HL-60 (cell line): ENCODE results near the gene HIF1A.

Experiments used
- DNase-seq, 2 experiments: peaks; one replicate each; pipeline ENCODE4 v3.0.0-alpha.2; 2010 to 2020; ENCODE audit warnings: low read depth in 1 of 2, low spot score in 1 of 2
- H3K27ac ChIP-seq: fragments of 250-450 bp; sonication (Bioruptor Pico); replicated peaks from 2 replicates; pipeline ENCODE4 v1.5.1; 2020; ENCODE audit warnings: mild to moderate bottlenecking, moderate library complexity
- H3K27me3 ChIP-seq: fragments of 250-450 bp; sonication (Bioruptor Pico); 2 replicates; pipeline ENCODE4 v1.5.1; 2021; ENCODE audit warnings: mild to moderate bottlenecking, moderate library complexity; ENCODE audit not compliant: insufficient read depth, poor library complexity, severe bottlenecking
- H3K4me3 ChIP-seq: replicated peaks from 2 replicates; pipeline ENCODE4 v1.5.1; 2011; ENCODE audit warnings: mild to moderate bottlenecking, control low read depth, low read length; ENCODE audit not compliant: insufficient read depth
- CTCF ChIP-seq: IDR thresholded peaks from one replicate; pipeline ENCODE4 v1.5.1; 2011; ENCODE audit warnings: low read length, control low read depth, inconsistent platforms; ENCODE audit not compliant: insufficient read depth
- GABPA ChIP-seq: IDR thresholded peaks from 2 replicates; pipeline ENCODE4 v1.6.1; 2012; ENCODE audit warnings: low read depth
- POLR2AphosphoS5 ChIP-seq: IDR thresholded peaks from 2 replicates; pipeline ENCODE4 v1.6.1; 2012; ENCODE audit warnings: low read depth
- SPI1 ChIP-seq: IDR thresholded peaks from 2 replicates; pipeline ENCODE4 v1.6.1; 2012; ENCODE audit warnings: low read depth, mild to moderate bottlenecking, borderline replicate concordance
- TF ChIP-seq, protein P1 (sequence below): IDR thresholded peaks from 2 replicates; pipeline ENCODE4 v1.6.1; 2012; ENCODE audit warnings: low read depth; ENCODE audit not compliant: insufficient replicate concordance

HIF1A gene

GRCh38 chr14:61690039-61690438 lies 5.3 kb upstream of the HIF1A start:
- DNase-seq, result no peak
- TF ChIP-seq POLR2AphosphoS5 (no peak), CTCF (no peak), SPI1 (no peak), GABPA (no peak)
- TF ChIP-seq, protein P1, sequence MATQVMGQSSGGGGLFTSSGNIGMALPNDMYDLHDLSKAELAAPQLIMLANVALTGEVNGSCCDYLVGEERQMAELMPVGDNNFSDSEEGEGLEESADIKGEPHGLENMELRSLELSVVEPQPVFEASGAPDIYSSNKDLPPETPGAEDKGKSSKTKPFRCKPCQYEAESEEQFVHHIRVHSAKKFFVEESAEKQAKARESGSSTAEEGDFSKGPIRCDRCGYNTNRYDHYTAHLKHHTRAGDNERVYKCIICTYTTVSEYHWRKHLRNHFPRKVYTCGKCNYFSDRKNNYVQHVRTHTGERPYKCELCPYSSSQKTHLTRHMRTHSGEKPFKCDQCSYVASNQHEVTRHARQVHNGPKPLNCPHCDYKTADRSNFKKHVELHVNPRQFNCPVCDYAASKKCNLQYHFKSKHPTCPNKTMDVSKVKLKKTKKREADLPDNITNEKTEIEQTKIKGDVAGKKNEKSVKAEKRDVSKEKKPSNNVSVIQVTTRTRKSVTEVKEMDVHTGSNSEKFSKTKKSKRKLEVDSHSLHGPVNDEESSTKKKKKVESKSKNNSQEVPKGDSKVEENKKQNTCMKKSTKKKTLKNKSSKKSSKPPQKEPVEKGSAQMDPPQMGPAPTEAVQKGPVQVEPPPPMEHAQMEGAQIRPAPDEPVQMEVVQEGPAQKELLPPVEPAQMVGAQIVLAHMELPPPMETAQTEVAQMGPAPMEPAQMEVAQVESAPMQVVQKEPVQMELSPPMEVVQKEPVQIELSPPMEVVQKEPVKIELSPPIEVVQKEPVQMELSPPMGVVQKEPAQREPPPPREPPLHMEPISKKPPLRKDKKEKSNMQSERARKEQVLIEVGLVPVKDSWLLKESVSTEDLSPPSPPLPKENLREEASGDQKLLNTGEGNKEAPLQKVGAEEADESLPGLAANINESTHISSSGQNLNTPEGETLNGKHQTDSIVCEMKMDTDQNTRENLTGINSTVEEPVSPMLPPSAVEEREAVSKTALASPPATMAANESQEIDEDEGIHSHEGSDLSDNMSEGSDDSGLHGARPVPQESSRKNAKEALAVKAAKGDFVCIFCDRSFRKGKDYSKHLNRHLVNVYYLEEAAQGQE, result no peak
- H3K27me3 ChIP-seq, result no peaks in the 10 kb centered on the region
- no peak overlapping the region for H3K27ac ChIP-seq
- H3K4me3 ChIP-seq, result no peak overlapping the region

DNA sequence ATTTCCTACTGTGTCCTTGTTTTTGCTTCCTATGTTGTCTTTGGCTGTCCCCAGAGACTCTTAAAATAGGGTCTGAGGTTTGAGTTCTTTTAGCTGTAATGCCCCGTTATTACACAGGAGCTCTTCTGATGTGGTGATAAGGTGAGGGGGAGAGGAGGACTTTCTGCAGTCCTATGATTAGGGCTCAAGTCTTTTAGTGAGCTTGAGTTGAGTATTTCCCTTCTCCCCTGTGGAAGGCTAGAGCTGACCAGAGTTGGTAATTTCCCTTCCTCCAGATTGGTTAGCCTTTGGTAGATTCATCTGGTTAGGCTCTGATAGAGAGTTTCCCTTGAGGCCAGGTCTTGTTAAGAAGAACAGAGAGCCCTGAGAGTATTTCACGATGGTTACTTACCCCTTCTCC lies 4.3 kb upstream of the HIF1A start:
- Histone ChIP-seq H3K27me3 (no peaks in the 10 kb centered on the region), H3K27ac (no peak overlapping the region), H3K4me3 (no peak overlapping the region)
- TF ChIP-seq SPI1, result no peak
- TF ChIP-seq CTCF, result no peak
- TF ChIP-seq GABPA, result no peak
- TF ChIP-seq, protein P1, result no peak
- no peak for TF ChIP-seq POLR2AphosphoS5
- no peak for DNase-seq

- Histone ChIP-seq H3K27me3 (no peaks in the 10 kb centered on the region), H3K27ac (no peak overlapping the region), H3K4me3 (no peak overlapping the region)
- no peak for TF ChIP-seq POLR2AphosphoS5
- TF ChIP-seq SPI1, result no peak
- TF ChIP-seq CTCF, result no peak
- TF ChIP-seq, protein P1, result no peak
- no peak for DNase-seq
Observed at GRCh38 chr14:61691495-61691894, 3.8 kb upstream of the HIF1A start.
